HCT116 (cell line): ENCODE data around the gene C4orf50. TPM values are rescaled to one million over a fixed set of nuclear protein-coding genes. Genes with fewer than 3 reads are reported as not detected.

Experiments
- ATAC-seq: fragments of 200-7000 bp; cut with Tn5 transposase; 2 replicates; pipeline ENCODE4 v1.9.1; 2020; ENCODE audit warnings: mild to moderate bottlenecking, moderate library complexity
- BruUV-seq: library from RNA; stranded (reverse); fragments of 400-500 nt; replicated peaks from 2 replicates; lab custom pipeline; 2021; lab: Mats Ljungman, UMichigan
- CTCF ChIA-PET: fragments of 300-600 bp; sonication (Branson Sonifier 250); formaldehyde crosslinking; loops from one replicate; lab custom pipeline; 2021; ENCODE audit warnings: antibody characterized with exemption; lab: Charles Lee
- POLR2A ChIA-PET: fragments of 300-600, 350-600 bp; sonication (Branson Sonifier 250); formaldehyde crosslinking; loops from one replicate; lab custom pipeline; 2021; ENCODE audit warnings: antibody characterized with exemption; lab: Charles Lee
- RAD21 ChIA-PET, 2 experiments: fragments of 300-600 bp; sonication (Branson Sonifier 250); formaldehyde crosslinking; loops; one replicate each; lab custom pipeline; 2023; ENCODE audit warnings: low total read pairs in 2 of 2; ENCODE audit not compliant: uncharacterized antibody in 2 of 2, unreplicated experiment in 2 of 2, low non-redundant PET in 1 of 2; lab: Charles Lee
- DNase-seq: peaks from one replicate; pipeline ENCODE4 v3.0.0-alpha.2; 2010; ENCODE audit warnings: low read depth, low spot score
- H2AFZ ChIP-seq: fragments of 200-600 bp; shearing (Covaris generic), sonication (generic); 2 replicates; pipeline ENCODE4 v1.6.1; 2017; ENCODE audit warnings: low read depth, mixed run types, mixed read lengths, antibody characterized with exemption, low read length; ENCODE audit not compliant: poor library complexity, severe bottlenecking
- H3K27ac ChIP-seq: 2 replicates; pipeline ENCODE4 v1.5.1; 2012; ENCODE audit warnings: low read depth, low read length
- H3K27me3 ChIP-seq: fragments of 200-600 bp; sonication (generic); 2 replicates; pipeline ENCODE4 v1.6.1; 2016; ENCODE audit warnings: mixed run types, low read length, mixed read lengths; ENCODE audit not compliant: insufficient read depth
- H3K36me3 ChIP-seq, 2 experiments: fragments of 200-500 bp in 1 of 2; fragments of 200-600 bp in 1 of 2; sonication (Bioruptor generic) in 1 of 2; sonication (generic) in 1 of 2; 2 replicates each; pipeline versions ENCODE4 v1.5.1 to v1.6.1; 2014 to 2016; ENCODE audit warnings: low read length in 2 of 2, inconsistent platforms in 1 of 2, mixed read lengths in 1 of 2, mixed run types in 1 of 2; ENCODE audit not compliant: insufficient read depth in 2 of 2, control insufficient read depth in 1 of 2
- H3K4me1 ChIP-seq, 2 experiments: fragments of 200-600 bp in 1 of 2; sonication (generic) in 1 of 2; 2 replicates each; pipeline versions ENCODE4 v1.5.1 to v1.6.1; 2012 to 2017; ENCODE audit warnings: low read length in 2 of 2, inconsistent platforms in 1 of 2, mild to moderate bottlenecking in 1 of 2, mixed read lengths in 1 of 2, mixed run types in 1 of 2, moderate library complexity in 1 of 2; ENCODE audit not compliant: insufficient read depth in 2 of 2, control insufficient read depth in 1 of 2
- H3K4me2 ChIP-seq: fragments of 200-600 bp; sonication (generic); 2 replicates; pipeline ENCODE4 v1.6.1; 2017; ENCODE audit warnings: mixed run types, low read length, mixed read lengths
- H3K4me3 ChIP-seq, 2 experiments: fragments of 200-600 bp in 1 of 2; sonication (generic) in 1 of 2; replicated peaks in 1 of 2; 2 replicates each; pipeline ENCODE4 v1.5.1; 2011 to 2016; ENCODE audit warnings: low read length in 2 of 2, control low read depth in 1 of 2, low read depth in 1 of 2, mild to moderate bottlenecking in 1 of 2, mixed read lengths in 1 of 2, mixed run types in 1 of 2
- H3K79me2 ChIP-seq: fragments of 200-600 bp; sonication (generic); 2 replicates; pipeline ENCODE4 v1.6.1; 2017; ENCODE audit warnings: mild to moderate bottlenecking, mixed run types, low read length, moderate library complexity, mixed read lengths; ENCODE audit not compliant: insufficient read depth
- H3K9ac ChIP-seq: fragments of 200-600 bp; sonication (generic); 2 replicates; pipeline ENCODE4 v1.6.1; 2016; ENCODE audit warnings: low read length, mixed read lengths
- H3K9me2 ChIP-seq: fragments of 200-600 bp; sonication (generic), shearing (Covaris generic); 2 replicates; pipeline ENCODE4 v1.6.1; 2017; ENCODE audit warnings: mixed run types, mild to moderate bottlenecking, moderate library complexity; ENCODE audit not compliant: insufficient read depth
- H3K9me3 ChIP-seq, 2 experiments: fragments of 200-500 bp in 1 of 2; fragments of 200-600 bp in 1 of 2; sonication (Bioruptor generic) in 1 of 2; sonication (generic) in 1 of 2; 2 replicates each; pipeline ENCODE4 v1.6.1; 2014 to 2017; ENCODE audit warnings: low read length in 2 of 2, mixed read lengths in 2 of 2, inconsistent platforms in 1 of 2, low read depth in 1 of 2, mild to moderate bottlenecking in 1 of 2, mixed run types in 1 of 2, moderate library complexity in 1 of 2; ENCODE audit not compliant: control insufficient read depth in 1 of 2, insufficient read depth in 1 of 2
- H4K20me1 ChIP-seq: fragments of 200-600 bp; sonication (generic), shearing (Covaris generic); 2 replicates; pipeline ENCODE4 v1.6.1; 2017; ENCODE audit warnings: mixed run types, mild to moderate bottlenecking, moderate library complexity; ENCODE audit not compliant: insufficient read depth
- CBX3 ChIP-seq: IDR thresholded peaks from 2 replicates; pipeline ENCODE4 v1.6.1; 2012; ENCODE audit warnings: low read depth
- CEBPB ChIP-seq: IDR thresholded peaks from 2 replicates; pipeline ENCODE4 v1.6.1; 2012; ENCODE audit warnings: low read depth
- CTCF ChIP-seq, 3 experiments: fragments of 200-600 bp in 1 of 3; sonication (generic) in 1 of 3; IDR thresholded peaks in 2 of 3; conservative IDR thresholded peaks in 1 of 3; 2 replicates each; pipeline ENCODE4 v1.5.1; 2012 to 2017; ENCODE audit warnings: low read depth in 2 of 3, low read length in 2 of 3, antibody characterized with exemption in 1 of 3, borderline replicate concordance in 1 of 3, control low read depth in 1 of 3, mild to moderate bottlenecking in 1 of 3, mixed read lengths in 1 of 3, mixed run types in 1 of 3, moderate library complexity in 1 of 3; ENCODE audit not compliant: insufficient read depth in 1 of 3
- EGR1 ChIP-seq: IDR thresholded peaks from 2 replicates; pipeline ENCODE4 v1.6.1; 2012; ENCODE audit warnings: low read depth
- ELF1 ChIP-seq: IDR thresholded peaks from 2 replicates; pipeline ENCODE4 v1.6.1; 2012; ENCODE audit warnings: low read depth, borderline replicate concordance
- EZH2 ChIP-seq: fragments of 200-600 bp; sonication (generic); IDR thresholded peaks from 2 replicates; pipeline ENCODE4 v1.6.1; 2017; ENCODE audit warnings: antibody characterized with exemption, mixed run types
- EZH2phosphoT487 ChIP-seq: fragments of 200-600 bp; IDR thresholded peaks from 2 replicates; pipeline ENCODE4 v1.6.1; 2018; ENCODE audit warnings: antibody characterized with exemption, borderline replicate concordance
- FOSL1 ChIP-seq: IDR thresholded peaks from 2 replicates; pipeline ENCODE4 v1.6.1; 2012; ENCODE audit warnings: low read depth
- JUND ChIP-seq: IDR thresholded peaks from 2 replicates; pipeline ENCODE4 v1.6.1; 2012
- POLR2AphosphoS5 ChIP-seq: IDR thresholded peaks from 2 replicates; pipeline ENCODE4 v1.6.1; 2011; ENCODE audit warnings: mild to moderate bottlenecking, low read depth, low read length, moderate library complexity
- RAD21 ChIP-seq: IDR thresholded peaks from 2 replicates; pipeline ENCODE4 v1.6.1; 2012; ENCODE audit warnings: low read depth, mild to moderate bottlenecking
- SIN3A ChIP-seq: IDR thresholded peaks from 2 replicates; pipeline ENCODE4 v1.6.1; 2012; ENCODE audit warnings: low read depth
- SP1 ChIP-seq: IDR thresholded peaks from 2 replicates; pipeline ENCODE4 v1.6.1; 2012; ENCODE audit warnings: low read depth
- SRF ChIP-seq: IDR thresholded peaks from 2 replicates; pipeline ENCODE4 v1.6.1; 2012; ENCODE audit warnings: low read depth
- TCF7L2 ChIP-seq: IDR thresholded peaks from 2 replicates; pipeline ENCODE4 v1.7.0; 2011; ENCODE audit warnings: borderline replicate concordance, inconsistent platforms; ENCODE audit not compliant: insufficient read depth, insufficient read length; ENCODE audit errors: extremely low read depth
- ZFX ChIP-seq: fragments of 450-650 bp; IDR thresholded peaks from 2 replicates; pipeline ENCODE4 v1.6.1; 2017
- ZNF274 ChIP-seq: fragments of 200-500 bp; sonication (Bioruptor generic); IDR thresholded peaks from 2 replicates; pipeline ENCODE4 v1.6.1; 2014; ENCODE audit warnings: mild to moderate bottlenecking, low read depth, low read length, inconsistent platforms
- intact Hi-C: fragments of 100-400 bp; cut with micrococcal nuclease; formaldehyde crosslinking; loops from 2 replicates; pipeline ENCODE4 v1.10.0; 2022
- total RNA-seq: library from RNA; stranded (reverse); gene quantifications from one replicate; pipeline ENCODE4 v1.2.1, GENCODE V29; 2021; ENCODE audit not compliant: unreplicated experiment
- TF ChIP-seq, protein P1 (sequence below): IDR thresholded peaks from 2 replicates; pipeline ENCODE4 v1.6.1; 2011; ENCODE audit warnings: mild to moderate bottlenecking, low read length, moderate library complexity; ENCODE audit not compliant: insufficient replicate concordance; ENCODE audit errors: extremely low read depth
- TF ChIP-seq, protein P2 (sequence below): IDR thresholded peaks from 2 replicates; pipeline ENCODE4 v1.6.1; 2012
- TF ChIP-seq, protein P3 (sequence below): IDR thresholded peaks from 2 replicates; pipeline ENCODE4 v1.6.1; 2012

Gene C4orf50
- total RNA-seq, 1 experiment from 2014 or later, result not detected

DNA sequence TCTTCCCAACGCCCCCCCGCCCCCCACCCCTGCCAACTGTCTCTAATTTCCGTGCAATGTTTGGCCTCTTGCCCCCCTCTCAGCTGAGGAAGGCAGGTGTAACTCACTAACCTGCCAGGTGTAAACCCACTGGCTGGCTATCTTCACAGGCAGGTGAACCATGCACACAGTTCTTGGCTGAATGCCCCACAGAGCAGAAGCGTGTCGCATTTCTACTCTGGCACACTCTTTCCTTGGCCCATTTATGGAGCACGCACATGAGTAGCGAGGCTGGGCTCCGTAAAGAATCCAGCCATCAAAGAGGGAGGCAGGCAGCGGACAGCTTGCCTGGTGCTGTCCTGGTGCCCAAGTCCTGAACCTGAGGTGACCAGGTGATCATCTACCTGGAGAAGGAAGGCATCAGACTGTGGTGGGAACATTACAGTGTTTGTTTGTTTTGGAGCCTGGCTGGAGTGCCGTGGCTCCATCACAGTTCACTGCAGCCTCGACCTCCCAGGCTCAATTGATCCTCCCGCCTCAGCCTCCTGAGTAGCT, 86.1 kb downstream of the C4orf50 start:
- peaks cover 0 to 3% of the 10 kb centered on the region in 2 experiments; a peak in 1 of 4 replicates for H3K4me1 ChIP-seq
- no peak overlapping the region for H3K27ac ChIP-seq
- H3K4me2 ChIP-seq, result no peak overlapping the region
- H3K79me2 ChIP-seq, result no peaks in the 10 kb centered on the region
- H4K20me1 ChIP-seq, result no peaks in the 10 kb centered on the region
- POLR2A ChIA-PET, result no interaction called here
- no peak overlapping the region for H3K9ac ChIP-seq
- no peak overlapping the region for H3K4me3 ChIP-seq
- RAD21 ChIA-PET, result no interaction called here
- no TSS peak for BruUV-seq
- CTCF ChIA-PET, result no interaction called here
- no peak for ATAC-seq
- H3K27me3 ChIP-seq, result peaks cover 73% of the 10 kb centered on the region
- TF ChIP-seq SIN3A (no peak), SRF (no peak), EGR1 (no peak), ZNF274 (no peak), CEBPB (no peak), TCF7L2 (no peak), EZH2phosphoT487 (no peak), SP1 (no peak), JUND (no peak), ELF1 (no peak), RAD21 (no peak), POLR2AphosphoS5 (no peak), CBX3 (no peak), ZFX (no peak), CTCF (IDR thresholded peaks at IDR 0.05 in 2 of 3, conservative IDR thresholded peaks at IDR 0.05 in 1 of 3; ENCODE audit: borderline replicate concordance in 1 of 3, insufficient read depth in 1 of 3, low read depth in 2 of 3, low read length in 2 of 3) (no peak), FOSL1 (no peak), EZH2 (no peak)
- TF ChIP-seq, protein P1, sequence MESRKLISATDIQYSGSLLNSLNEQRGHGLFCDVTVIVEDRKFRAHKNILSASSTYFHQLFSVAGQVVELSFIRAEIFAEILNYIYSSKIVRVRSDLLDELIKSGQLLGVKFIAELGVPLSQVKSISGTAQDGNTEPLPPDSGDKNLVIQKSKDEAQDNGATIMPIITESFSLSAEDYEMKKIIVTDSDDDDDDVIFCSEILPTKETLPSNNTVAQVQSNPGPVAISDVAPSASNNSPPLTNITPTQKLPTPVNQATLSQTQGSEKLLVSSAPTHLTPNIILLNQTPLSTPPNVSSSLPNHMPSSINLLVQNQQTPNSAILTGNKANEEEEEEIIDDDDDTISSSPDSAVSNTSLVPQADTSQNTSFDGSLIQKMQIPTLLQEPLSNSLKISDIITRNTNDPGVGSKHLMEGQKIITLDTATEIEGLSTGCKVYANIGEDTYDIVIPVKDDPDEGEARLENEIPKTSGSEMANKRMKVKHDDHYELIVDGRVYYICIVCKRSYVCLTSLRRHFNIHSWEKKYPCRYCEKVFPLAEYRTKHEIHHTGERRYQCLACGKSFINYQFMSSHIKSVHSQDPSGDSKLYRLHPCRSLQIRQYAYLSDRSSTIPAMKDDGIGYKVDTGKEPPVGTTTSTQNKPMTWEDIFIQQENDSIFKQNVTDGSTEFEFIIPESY, result no peak
- TF ChIP-seq, protein P2, sequence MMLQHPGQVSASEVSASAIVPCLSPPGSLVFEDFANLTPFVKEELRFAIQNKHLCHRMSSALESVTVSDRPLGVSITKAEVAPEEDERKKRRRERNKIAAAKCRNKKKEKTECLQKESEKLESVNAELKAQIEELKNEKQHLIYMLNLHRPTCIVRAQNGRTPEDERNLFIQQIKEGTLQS, result no peak
- TF ChIP-seq, protein P3, sequence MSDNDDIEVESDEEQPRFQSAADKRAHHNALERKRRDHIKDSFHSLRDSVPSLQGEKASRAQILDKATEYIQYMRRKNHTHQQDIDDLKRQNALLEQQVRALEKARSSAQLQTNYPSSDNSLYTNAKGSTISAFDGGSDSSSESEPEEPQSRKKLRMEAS, result no peak
- H2AFZ ChIP-seq, result no peak overlapping the region
- intact Hi-C loops, result no loop called here
- H3K36me3 ChIP-seq, result no peaks in the 10 kb centered on the region
- H3K9me3 ChIP-seq, result no peaks in the 10 kb centered on the region
- DNase-seq, result no peak
- no peaks in the 10 kb centered on the region for H3K9me2 ChIP-seq
